GM23248 (cell line): ENCODE data around the gene C1QTNF9.

Source experiments
- EZH2 ChIP-seq: fragments of 200-600 bp; sonication (generic); IDR thresholded peaks from 2 replicates; pipeline ENCODE4 v1.6.1; 2018; ENCODE audit warnings: antibody characterized with exemption, mild to moderate bottlenecking; ENCODE audit not compliant: insufficient read depth, poor library complexity, severe bottlenecking
- EZH2phosphoT487 ChIP-seq: fragments of 200-600 bp; sonication (generic); IDR thresholded peaks from 2 replicates; pipeline ENCODE4 v1.6.1; 2018; ENCODE audit warnings: antibody characterized with exemption, moderate library complexity, mild to moderate bottlenecking, low read depth; ENCODE audit not compliant: insufficient read depth

- TF ChIP-seq EZH2 (no peak), EZH2phosphoT487 (no peak)
Observed at GRCh38 chr13:24280720-24281119, 28.7 kb upstream of the C1QTNF9 start.
